GM18870 (cell line): Measurements from ENCODE around the gene MPG.

Source experiments
- ATAC-seq: cut with Tn5 transposase; IDR thresholded peaks from one replicate; pipeline ENCODE4 v1.9.1; 2021; ENCODE audit warnings: moderate library complexity; ENCODE audit not compliant: unreplicated experiment

MPG gene

DNA sequence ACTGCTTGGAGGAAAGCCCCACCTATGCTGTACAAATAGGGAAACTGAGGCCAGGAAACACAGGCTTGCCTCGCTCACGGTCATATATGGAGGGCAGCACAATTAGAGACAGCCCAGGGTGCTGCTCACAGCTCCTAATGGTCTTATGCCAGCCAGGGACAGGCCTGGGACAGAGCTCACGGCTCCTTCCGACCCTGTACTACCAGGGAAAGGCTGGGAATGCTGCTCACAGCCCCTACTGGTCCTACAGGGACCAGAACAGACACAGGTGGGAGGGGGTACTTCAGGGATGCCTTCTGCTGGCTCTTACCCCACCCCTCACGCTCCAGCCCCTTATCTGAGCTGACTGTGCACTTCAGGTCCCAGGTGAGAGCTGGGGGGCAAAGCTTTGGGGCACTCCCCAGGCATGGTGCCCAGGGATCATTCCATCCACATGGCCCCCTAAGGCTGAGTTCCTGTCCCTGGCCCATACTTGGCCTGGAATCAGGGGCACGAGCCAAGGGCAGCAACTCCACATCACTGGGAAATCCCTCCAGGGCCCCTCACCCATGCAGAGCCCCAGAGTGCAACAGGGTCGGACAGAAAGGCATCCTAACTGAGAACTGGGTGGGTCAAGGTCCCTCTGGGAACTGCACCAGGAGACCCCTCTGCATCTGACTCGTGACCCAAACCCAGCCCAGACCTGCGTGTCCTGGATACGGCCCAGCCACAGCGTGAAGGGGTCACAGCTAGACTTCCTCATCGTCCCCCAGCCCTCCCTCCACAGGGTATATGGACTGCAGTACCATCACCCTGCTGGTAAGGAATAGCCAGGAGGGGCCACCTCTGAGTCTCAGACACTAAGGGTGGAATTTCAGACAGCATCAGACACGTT is 11.5 kb upstream of the MPG start:
- ATAC-seq = no peak

DNA sequence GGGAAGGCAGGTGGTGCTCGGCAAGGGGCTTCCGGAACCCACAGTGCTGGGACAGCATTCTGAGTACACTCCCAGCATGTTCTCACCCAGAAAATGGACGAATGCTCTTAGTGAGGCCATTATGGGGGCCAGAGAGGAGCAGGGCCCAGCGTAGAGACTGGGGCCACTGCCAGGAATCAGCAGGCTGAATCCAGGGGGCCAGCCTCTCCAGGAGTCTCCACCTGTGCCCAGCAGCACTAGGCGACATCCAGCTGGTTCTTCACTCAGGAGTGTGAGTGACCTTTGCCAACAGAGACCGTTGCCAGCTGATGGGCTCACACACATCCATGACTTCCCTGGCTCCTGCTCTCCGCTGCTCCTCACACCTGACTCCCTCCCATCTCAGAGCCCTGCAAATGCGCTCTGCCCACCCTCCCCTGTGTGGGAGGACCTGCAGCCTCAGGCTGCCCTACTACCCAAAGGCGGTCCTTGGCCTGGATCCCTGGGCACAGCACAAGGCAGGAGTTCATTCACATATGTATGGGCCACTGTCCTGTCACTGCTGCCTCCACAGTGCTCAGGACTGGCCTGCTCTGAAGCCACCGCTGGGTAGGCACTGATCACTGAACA is 10.7 kb upstream of the MPG start:
- ATAC-seq = no peak

DNA sequence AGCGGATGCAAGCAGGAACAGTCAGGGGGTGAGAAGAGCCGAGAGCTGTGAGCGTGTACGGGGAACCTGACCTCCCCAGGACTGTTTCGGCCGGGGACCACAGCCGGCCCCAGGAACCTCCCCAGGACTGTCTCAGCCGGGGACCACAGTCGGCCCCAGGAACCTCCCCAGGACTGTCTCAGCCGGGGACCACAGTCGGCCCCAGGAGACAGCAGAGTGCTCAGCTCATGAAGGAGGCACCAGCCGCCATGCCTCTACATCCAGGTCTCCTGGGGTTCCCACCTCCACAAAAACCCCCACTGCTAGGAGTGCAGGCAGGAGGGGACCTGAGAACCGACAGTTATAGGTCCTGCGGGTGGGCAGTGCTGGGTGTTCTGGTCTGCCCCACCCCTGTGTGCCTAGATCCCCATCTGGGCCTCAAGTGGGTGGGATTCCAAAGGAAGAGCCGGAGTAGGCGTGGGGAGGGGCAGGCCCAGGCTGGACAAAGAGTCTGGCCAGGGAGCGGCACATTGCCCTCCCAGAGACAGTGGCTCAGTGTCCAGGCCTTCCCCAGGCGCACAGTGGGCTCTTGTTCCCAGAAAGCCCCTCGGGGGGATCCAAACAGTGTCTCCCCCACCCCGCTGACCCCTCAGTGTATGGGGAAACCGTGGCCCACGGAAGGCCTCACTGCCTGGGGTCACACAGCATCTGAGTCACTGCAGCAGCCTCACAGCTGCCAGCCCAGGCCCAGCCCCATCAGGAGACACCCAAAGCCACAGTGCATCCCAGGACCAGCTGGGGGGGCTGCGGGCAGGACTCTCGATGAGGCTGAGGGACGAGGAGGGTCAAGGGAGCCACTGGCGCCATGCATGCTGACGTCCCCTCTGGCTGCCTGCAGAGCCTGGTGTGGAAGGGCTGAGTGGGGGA is 9.9 kb upstream of the MPG start:
- ATAC-seq = no peak

DNA sequence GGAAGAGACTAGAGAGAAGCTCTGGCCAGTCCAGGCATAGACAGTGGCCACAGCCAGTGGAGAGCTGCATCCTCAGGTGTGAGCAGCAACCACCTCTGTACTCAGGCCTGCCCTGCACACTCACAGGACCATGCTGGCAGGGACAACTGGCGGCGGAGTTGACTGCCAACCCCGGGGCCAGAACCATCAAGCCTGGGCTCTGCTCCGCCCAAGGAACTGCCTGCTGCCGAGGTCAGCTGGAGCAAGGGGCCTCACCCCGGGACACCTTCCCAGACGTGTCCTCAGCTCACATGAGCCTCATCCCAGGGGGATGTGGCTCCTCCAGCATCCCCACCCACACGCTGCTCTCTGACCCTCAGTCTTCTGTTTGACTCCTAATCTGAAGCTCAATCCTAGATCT is 8.8 kb upstream of the MPG start:
- no peak for ATAC-seq

DNA sequence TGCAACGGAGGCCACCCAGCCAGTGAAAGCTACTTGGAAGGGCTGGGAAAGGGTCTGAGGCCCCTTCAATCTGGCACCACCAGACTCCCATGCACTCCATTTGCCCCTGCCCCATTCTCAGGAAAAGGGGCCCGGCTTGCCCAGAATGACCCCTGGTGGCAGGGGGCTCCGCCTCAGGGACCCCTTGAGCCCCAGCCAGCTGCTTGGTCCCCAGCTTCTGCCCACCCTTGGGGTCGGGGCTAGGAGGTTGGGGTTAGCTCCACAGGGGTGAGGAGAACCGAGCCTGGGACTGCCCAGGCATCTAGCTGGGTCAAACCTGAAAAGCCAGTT is 6.8 kb upstream of the MPG start:
- ATAC-seq = no peak

DNA sequence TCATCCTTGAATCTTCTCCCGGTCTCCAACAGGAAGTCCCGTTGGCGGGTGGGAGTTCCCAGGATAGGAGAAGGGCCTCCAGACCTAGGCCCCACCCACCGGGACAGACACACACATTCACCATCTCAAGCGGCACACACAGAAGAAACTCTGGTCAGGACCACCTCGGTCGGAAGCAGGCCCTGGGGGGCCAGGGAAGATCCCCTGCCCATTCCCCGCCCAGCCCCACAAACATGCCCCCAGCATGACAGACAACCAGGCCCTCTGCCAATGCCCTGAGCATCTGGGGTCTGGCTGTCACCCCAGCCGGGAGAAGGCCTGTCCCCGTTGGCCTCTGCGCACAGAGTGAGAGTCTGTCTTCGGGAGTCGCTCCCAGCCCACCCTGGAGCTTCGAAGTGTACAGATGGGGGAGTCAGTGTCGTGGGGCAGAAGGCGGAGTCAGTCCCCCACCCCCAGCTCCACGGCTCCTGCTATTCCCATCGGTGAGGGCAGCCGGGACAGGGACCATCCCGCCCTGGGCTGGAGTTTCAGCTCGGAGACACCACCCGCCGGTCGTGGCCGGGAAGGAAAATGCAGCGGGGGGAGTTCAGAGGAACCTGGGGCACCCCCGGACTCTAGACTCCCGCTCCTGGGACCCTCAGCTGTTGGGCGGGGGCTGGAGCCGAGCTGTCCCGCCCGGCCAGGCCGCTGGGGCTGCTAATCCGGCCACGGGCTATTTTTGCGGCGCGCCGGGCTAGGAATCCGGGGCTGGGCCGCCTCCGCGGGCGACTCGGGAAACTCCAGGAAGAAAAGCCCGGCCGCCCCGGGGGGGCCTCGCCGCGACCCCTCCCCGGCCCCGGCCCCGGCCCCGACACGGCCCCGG is 6.3 kb upstream of the MPG start:
- no peak for ATAC-seq

DNA sequence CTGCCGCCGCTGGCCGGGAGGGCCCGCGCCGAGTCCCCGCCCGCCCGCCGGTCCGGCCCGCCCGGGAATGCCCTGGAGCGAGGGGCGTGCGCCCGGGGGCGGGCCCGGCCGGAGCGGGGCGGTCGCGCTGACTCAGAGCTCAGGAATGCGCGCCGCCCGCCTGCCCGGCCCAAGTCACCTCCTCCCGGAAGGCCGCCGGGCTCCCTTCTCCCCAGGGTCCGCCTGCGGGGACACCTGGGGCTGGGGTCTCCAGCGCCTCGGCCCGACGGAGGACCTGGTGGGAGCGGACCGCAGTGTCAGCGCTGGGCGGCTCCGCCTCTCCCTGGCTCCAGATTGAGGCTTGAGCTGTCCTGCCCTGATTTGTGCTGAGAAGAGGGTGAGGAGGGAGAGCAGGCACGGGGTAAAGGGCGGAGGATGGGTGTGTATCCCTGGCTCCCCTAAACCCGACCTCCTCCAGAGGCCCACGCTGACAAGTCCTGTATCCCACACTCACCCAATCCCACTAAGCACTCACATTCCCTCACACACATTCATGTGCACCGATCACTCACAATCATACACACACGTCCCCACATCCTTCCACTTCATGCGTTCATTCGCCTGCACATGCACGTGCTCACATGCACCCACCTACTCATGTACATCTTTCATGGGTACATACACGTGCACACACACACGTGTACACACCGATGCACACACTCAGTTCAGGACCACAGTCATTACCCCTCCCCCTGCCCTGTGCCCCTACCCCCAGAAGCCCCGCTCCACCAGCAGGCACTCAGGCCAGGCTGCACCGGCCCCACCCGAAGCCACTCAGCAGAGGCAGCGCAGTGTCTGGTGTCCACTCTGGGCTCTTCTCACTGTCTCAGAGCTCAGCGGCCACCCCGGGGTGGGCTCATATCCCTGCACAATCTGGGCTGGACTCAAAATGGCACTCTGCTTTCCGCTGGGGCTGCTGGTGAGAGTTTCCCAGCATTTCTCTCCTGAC is 5.2 kb upstream of the MPG start, which contains the start of gene RHBDF1:
TSS of gene RHBDF1 (minus strand) at position 71 of the 988 bp plus-strand sequence. CDS start 7,616 bp downstream, outside the sequence.
- no peak for ATAC-seq

DNA sequence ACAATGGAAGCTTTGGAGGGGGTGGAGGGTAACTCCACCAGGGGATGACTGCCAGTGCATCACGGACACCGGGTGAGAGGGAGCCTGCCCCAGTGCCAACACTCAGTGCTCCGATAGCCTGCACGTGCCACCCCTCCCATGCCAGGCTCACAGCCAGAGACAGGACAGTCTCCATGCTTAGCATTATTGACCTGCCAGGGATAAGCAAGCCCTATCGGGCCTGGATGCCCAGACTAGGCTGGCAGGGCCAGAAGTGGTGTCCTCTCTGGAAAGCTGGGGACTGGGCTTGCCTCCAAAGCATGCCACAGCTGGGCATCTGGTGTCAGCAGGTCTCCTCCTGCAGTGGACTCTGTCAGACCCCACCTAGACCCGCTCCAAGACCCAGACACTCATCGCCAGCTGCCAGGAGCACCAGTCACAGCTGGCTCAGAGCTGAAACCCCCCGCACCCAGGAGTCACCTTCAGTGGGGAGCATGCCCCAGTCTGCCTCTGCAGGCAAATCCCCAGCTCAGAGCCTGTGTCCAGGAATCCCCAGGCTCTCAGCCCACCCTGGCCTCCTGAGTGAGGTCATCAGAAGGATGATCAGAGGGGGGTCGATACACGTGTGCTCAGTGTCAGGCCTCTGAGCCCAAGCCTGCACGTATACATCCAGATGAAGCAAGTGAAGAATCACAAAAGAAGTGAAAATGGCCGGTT is 3.8 kb upstream of the MPG start:
- no peak for ATAC-seq

DNA sequence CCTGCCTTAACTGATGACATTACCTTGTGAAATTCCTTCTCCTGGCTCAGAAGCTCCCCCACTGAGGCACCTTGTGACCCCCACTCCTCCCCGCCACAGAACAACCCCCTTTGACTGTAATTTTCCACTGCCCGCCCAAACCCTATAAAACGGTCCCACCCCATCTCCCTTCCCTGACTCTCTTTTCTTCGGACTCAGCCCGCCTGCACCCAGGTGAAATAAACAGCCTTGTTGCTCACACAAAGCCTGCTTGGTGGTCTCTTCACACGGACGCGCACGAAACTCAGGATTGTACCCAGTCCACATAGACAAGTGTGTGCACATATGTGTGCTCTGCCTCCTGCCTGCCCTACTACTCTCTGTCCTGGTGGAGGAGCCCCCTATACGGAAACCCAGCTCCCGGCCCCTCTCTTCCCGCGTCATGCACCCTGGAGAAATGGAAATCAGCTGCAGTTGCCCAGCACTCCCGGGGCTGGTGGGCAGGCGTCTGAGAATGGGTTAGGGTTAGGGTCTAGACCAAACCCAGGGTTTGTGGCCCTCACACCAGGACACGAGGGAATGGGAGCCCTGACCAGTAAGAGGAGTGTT is 3.2 kb upstream of the MPG start:
- ATAC-seq = no peak

DNA sequence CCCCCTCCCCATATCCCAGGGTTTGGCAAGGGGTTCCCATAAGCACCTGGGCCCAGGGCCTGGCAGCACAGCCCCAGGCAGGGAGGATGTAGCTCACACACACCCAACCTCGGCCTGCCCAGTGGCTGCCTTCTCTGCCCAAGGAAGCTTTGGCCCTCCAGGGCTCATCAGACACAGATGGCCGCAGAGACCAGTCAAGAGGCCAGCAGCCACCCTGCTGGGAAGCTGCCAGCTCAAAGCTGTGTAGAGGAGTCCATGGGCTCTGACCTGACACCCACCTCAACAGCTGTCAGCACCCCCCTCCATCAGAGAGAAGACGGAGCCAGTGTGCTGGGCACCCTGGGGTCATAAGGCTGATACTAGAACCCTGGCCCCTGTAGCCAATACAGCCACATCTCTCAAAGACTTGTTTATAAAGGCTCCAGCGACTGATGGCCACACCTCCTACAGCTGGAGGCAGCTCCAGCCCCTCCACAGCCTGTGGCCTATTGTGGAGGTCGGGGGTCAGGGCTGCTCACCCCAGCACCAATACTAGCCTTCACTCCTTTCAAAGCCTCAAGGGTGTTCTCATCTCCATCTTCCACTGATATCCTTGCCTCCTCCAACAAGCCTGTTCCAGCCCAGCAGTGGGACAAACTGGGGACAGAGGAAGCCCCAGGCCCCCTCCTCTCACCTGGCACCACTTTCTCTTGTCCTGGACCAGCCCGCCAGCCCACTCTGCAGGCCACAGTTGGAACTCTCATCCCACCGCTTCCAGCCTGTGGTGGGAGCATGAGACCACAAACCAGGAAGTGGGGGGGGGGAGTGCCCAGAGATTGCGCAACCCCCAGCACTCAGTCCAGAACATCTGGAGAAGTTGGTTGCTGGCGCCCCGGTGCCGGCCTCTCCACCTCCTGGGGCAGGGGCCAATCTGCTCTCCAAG is 2.2 kb upstream of the MPG start:
- ATAC-seq = no peak

DNA sequence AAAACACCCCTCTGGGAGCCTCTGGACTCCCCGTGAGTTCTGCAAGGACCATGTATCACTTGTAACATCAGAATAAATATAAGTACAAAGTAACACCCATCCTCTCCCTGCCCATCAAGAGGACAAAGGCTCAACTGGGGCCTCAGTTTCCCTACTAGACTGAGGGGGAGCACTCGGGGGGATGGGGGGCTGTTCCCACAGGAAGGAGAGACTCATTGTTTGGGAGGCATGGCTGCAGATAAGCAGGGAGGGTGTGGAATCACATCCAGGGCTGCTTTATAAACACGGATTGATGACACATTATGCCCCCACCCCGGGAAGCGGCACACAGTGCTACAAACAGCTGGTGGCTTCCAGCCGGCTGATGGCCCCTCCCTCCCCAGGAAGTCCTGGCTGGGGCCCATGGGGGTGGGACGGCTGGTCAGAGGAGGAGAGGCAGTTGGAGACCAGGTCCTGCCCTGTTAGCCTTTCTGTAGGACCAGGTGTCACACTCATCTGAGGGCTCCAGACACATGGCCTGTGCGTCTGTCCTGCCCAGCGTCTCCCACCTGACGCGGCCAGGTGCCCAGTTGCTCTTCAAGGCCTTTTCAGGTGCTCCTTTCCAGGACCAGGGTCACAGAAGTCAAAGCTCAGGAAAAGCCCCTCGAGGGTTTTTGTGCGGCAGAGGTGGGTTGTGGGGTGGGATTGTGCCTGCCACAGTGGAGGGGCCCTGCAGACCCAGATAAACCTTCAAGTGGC is 1.3 kb upstream of the MPG start:
- no peak for ATAC-seq

DNA sequence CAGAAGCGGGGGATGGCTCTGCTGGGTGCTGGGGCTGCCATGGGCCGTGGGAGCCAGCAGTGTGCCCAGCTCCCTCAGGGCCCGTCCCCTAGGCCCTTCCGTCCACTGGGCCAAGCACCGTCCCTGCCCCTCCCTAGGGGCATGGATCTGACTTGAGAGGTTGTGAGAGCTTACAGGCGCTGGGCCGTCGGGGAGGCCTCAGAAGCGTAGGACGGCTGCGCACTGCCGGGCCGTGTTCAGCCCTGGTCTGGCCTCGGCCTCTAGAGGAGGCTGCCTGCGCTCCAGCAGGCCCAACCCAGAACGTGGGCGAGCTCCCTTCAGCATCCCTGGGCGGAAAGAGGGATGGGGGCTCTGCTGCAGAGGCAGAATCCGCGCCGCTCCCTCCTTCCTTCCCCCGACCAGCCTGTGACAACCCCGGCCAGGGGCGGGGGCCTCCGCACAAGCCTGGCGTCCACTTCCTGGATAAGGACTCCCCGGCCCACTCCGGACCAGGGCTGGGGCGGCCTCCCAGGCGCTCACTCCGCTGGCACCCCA is 685 bp upstream of the MPG start:
- no peak for ATAC-seq

DNA sequence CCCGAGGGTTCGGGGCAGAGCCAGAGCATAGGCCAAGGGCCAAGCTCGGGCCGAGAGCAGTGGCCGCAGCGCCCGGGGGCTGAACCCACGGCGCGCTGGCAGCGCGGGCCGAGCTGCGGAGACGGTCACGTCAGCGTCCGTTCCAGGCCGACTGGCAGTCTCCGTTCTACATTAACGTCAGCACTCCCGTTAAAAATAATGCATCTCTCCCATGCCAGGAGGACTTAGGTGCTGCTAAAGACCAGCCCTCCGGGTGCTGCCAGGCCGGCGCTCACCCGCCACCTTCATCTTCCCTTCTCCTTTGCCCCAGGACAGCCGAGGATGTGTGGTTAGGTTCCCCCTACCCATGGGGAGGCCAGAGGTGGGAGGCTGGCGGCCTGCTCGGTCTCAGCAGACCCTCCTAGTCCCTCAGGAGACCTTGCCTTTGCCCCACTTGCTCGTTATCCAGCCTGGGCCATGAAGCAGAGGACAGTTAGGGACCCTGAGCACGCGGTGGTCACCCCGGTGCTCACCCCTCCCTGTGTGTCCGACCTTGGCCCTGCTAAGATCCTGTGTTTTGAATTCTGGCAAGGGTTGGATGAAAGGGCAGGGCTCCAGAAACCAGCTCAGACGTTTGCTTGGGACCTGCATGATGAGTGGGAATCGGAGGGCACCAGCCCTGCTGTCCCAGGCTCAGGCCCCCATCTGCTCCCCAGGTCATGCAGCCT is 572 bp downstream of the MPG start:
- ATAC-seq = no peak

DNA sequence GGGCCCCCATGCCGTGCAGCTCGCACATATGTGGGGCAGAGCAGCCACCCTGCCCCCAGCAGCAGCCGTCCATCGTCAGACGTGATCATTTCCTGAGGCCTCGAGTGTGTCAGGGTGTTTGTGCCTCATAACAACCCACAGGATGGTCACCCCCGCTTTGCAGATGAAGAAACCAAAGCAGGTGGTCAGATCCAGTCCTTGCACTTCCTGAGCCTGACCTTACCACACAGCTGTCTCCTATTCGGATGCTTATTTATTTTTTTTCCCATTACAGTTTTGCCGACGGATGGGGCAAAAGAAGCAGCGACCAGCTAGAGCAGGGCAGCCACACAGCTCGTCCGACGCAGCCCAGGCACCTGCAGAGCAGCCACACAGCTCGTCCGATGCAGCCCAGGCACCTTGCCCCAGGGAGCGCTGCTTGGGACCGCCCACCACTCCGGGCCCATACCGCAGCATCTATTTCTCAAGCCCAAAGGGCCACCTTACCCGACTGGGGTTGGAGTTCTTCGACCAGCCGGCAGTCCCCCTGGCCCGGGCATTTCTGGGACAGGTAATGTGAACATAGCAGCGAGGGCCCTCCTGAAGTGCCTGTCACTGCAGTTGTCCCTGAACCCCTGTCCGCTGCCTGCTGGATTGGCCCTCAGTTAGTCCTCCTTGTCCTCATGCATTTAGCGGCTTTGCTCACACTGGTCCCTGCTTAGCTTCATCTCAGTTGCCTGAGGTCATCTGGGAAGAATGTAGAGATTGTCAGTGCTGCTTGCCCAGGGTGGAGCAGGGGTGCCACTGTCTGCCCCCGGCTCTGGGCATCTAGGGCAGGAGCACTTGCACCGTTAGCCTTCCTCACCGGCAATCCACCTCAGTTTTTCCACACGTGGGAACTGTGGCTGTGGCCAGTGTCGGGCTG is 1.4 kb downstream of the MPG start:
- no peak for ATAC-seq

DNA sequence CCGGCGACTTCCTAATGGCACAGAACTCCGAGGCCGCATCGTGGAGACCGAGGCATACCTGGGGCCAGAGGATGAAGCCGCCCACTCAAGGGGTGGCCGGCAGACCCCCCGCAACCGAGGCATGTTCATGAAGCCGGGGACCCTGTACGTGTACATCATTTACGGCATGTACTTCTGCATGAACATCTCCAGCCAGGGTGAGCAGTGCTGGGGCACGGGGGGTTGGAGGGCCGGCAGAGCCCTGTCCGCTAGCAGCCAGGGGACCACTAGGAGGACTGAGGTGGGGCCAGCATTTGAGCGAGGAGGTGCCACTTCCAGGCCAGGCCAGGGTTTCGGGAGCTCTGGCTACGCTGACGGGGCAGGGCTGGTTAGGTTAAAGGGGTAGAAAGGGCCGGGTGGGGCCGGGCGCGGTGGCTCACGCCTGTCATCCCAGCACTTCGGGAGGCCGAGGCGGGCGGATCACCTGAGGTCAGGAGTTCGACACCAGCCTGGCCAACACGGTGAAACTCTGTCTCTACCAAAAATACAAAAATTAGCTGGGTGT is 5.1 kb downstream of the MPG start:
- ATAC-seq = no peak
